ENCODE results near the gene TAX1BP3.
"Not testable (repeated sequence)": the region's sequence is repeated elsewhere in the genome, so short reads cannot be mapped to it uniquely, and the experiment has no call there.

The TAX1BP3 gene

GRCh38 chr17:3668279-3669084 is at the start of gene TAX1BP3, which contains the start of gene EMC6:
Gene TAX1BP3, minus strand, starts transcription at chr17:3668578. Its CDS starts 52 bp downstream, at chr17:3668526.
Gene EMC6, plus strand, starts transcription at chr17:3668812. Its CDS starts 335 bp downstream, at chr17:3669147.
- DNase-seq, result peak; percentile 99

DNA sequence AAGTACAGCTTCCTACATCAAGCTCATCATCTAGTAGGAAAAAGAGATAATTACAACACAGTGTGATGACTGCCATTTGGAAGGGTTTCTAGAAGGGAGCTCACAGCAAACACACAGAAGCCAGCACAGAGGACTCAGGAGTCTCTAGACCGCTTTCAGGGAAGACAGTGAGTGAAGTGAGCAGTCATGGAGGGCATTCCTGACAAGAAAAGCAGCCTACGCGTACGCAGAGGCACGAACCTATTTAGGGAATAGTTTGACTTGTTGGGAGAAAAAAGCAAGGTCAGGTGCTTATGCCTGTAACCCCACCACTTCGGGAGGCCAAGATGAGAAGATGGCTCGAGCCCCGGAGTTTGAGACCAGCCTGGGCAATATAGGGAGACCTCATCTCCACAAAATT is 46.9 kb upstream of the TAX1BP3 start:
- DNase-seq, result no peak

GRCh38 chr17:3712811-3713463 is 44.6 kb upstream of the TAX1BP3 start:
- DNase-seq, result no peak

- no peak for DNase-seq
Measured at GRCh38 chr17:3710951-3711383, 42.6 kb upstream of the TAX1BP3 start.

- no peak for DNase-seq
Measured at GRCh38 chr17:3708366-3708765, 40.0 kb upstream of the TAX1BP3 start.

- not testable (repeated sequence) for DNase-seq
Measured at GRCh38 chr17:3705718-3705984, 37.3 kb upstream of the TAX1BP3 start.

- DNase-seq, result no peak
Measured at GRCh38 chr17:3704931-3705717, 36.7 kb upstream of the TAX1BP3 start.

DNA sequence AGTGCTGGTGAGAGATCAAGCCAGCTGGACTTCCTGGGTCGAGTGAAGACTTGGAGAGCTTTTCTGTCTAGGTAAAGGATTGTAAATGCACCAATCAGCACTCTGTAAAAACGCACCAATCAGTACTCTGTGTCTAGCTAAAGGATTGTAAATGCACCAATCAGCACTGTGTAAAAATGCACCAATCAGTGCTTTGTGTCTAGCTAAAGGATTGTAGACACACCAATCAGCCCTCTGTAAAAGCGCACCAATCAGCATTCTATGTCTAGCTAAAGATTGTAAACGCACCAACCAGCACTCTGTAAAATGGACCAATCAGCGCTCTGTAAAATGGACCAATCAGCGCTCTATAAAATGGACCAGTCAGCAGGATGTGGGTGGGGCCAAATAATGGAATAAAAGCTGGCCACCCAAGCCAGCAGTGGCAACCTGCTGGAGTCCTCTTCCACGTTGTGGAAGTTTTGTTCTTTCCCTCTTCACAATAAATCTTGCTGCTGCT is 33.7 kb upstream of the TAX1BP3 start:
- DNase-seq, result not testable (repeated sequence)

DNA sequence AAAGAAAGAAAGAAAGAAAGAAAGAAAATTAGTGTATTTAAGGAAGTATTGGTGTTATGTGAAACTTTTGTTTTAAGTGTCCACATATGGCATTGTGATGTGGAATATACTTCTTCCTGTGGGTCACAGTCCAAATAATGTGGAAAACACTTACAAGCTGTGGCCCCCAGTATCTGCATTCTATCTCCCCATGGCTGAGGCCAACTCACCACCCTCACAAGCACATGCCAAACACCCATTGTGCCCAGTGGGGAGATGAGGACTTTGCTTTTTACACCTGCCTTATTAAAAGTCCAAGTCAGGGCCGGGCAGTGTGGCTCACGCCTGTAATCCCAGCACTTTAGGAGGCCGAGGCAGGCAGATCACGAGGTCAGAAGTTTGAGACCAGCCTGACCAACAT is 31.6 kb upstream of the TAX1BP3 start:
- no peak for DNase-seq

GRCh38 chr17:3698139-3698538 is 29.8 kb upstream of the TAX1BP3 start:
- no peak for DNase-seq

DNA sequence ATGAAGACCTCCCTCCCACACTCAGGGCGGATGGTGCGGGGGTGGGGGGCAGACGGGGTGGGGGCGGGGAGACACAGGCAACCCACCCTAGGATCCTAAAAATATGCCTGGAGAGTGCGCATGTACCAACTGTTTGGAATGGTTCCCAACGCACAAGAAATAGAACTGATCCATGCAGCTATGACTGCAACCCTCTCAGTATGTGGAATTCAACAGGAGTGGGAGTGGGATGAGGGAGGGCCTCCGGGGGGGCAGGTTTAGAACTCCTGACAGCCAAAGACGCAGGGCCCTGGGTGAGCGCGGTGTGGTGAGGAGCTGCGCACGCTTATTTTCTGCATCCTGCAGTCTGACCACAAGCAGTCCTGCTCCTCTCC is 28.7 kb upstream of the TAX1BP3 start:
- peak; percentile 31 for DNase-seq

DNA sequence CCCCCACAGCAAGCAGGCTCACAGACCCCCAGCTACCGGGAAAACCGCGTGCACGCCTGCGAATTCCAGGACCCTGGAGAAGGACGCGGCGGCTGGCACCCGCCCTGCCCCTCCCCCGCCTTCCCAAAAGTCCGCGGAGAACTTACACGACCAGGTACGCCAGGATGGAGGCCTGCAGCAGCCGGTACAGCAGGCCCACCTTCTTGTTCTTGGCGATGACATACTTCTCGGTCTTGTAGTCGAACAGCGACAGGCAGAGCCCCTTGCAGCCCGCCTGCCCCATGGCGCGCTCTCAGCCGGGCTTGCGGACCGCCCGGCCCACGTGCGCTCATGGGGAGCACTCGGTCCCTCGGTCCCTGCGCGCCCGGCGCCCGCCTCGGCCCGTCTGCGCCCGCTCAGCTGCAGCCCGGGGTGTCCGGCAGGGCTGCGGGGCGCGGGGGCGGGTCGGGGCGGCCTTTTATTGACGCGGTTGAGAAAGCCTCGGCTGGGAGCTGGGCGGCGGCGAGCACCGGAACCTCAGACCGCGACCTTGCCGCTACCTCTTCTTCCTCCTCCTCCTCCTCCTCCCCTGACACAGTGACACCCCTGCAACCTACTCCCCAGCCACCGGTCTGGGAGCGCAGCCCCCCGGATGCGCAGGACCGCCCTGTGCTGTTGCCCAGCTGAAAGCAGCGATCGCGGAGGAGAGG is 27.5 kb upstream of the TAX1BP3 start, which contains the start of gene P2RX5:
Gene P2RX5 (minus strand): TSS at position 433 of the 689 bp plus-strand sequence. CDS start 150 bp downstream, at position 283.
- peak; percentile 40 for DNase-seq

GRCh38 chr17:3695129-3695722 is 26.8 kb upstream of the TAX1BP3 start:
- peak; percentile 63 for DNase-seq

DNA sequence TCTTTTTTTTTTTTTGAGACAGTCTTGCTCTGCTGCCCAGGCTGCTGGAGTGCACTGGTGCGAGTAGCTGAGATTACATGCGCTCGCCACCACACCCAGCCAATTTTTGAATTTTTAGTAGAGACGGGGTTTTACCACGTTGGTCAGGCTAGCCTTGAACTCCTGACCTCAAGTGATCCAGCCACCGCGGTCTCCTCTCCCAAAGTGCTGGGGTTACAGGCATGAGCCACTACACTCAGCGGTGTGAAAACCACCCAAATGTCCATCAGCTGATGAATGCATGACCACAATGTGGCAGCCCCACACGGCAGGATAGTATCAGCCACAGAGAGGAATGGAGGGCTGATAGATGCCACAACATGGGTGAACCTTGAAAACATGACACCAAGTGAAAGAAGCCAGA is 25.5 kb upstream of the TAX1BP3 start:
- no peak for DNase-seq

GRCh38 chr17:3693141-3693540 is 24.8 kb upstream of the TAX1BP3 start:
- no peak for DNase-seq

GRCh38 chr17:3692346-3692745 is 24.0 kb upstream of the TAX1BP3 start:
- no peak for DNase-seq

DNA sequence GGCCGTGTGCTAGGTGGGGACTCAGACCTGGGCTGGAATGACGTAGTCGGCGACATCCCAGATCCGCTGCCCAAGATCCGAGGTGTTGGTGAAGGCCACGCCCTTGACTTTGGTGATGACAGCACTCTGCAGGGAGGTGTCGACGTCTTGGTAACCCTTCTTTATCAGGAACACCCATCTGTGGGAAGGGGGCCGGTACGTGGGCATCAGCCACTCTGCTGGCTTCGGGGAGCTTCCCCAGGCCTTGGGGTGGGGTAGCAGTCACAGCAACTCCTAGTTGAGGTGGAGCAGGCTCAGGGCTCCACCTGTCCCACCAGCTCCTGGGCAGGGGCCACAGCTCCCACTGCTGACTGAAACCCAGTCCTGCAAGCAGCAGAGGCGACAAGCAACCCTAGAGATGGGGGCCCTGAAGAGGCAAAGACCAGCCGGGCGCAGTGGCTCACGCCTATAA is 23.3 kb upstream of the TAX1BP3 start:
- DNase-seq, result no peak

GRCh38 chr17:3690094-3690715 is 21.8 kb upstream of the TAX1BP3 start:
- DNase-seq, result no peak

GRCh38 chr17:3689262-3690093 is 21.1 kb upstream of the TAX1BP3 start:
- DNase-seq, result no peak

- no peak for DNase-seq
Measured at GRCh38 chr17:3688852-3689261, 20.5 kb upstream of the TAX1BP3 start.
